Cardiac atrium fibroblast (primary cell): ENCODE results near the gene POTED. TPM values are rescaled to one million over a fixed set of nuclear protein-coding genes. Genes with fewer than 3 reads are reported as not detected.

Experiments
- total RNA-seq: library from RNA; depleted of rRNA; stranded (reverse); fragments of >200 nt; gene quantifications from 2 replicates; pipeline ENCODE4 v1.2.3, GENCODE V29; 2015

POTED gene
- not detected in 2 replicates for total RNA-seq

DNA sequence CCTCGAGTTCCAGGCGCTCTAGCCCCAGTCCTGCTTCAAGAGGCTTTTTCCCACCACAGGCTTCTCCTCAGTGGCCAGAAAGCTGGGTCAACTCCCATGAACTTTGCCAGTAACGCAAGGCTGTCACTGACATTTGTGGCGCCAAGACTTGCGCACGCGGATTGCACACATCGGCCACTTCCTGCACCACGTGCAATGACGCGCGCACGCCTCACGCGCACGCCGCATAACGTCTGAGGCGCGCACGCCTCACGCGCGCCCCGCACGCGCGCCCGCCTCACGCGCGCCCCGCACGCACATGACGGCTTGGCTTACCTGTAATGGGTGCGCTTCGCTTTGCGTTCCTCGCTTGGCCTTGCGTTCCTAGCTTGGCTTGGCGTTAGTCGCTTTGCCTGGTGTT is at the start of gene POTED:
POTED (plus strand) TSS at position 301 of the 400 bp plus-strand sequence. CDS start 452 bp downstream, outside the sequence.

